ENCODE data around the gene MAP2K6. TPM values are rescaled to one million over a fixed set of nuclear protein-coding genes. Genes with fewer than 3 reads are reported as not detected.

Gene MAP2K6
- total and polyA plus RNA-seq, 2 of the 8 experiments (the other 6 are each of a cell fraction or from before 2014, with no cell fraction given) = 11.0 to 44.1 TPM

DNA sequence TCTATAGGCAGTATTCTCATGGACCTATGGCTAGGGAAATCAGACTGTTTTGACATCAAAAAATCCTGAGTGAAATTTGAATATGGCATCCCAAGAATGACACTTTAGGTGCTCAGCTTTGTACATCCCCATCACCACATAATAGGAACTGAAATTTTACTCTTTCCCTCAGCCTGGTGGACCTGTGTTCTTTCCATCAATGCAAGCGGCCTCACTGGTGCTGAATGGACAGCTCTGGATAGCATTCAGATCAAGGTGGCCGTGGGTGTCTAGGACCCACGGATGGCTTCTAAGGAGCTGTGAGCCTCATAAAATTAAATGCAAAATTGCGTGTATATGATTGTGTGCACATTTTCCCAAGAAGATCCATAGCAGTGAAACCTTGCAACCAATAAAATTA is 152.6 kb downstream of the MAP2K6 start (continued):
- no peak for TF ChIP-seq CHD7 (IDR thresholded peaks at IDR 0.05; ENCODE audit: insufficient replicate concordance, low read length)

All from H1 (cell line).